Esophagus squamous epithelium (tissue), 4 donors: Measurements from ENCODE around the gene WNT2B.

Experiments
- CTCF ChIP-seq, 6 experiments: fragments of 450-650 bp in 4 of 6; fragments of 200-600 bp in 2 of 6; sonication (generic) in 2 of 6; IDR thresholded peaks; one replicate each; pipeline ENCODE4 v1.5.1; 2016 to 2019; ENCODE audit warnings: antibody characterized with exemption in 6 of 6, mild to moderate bottlenecking in 4 of 6, moderate library complexity in 4 of 6
- POLR2A ChIP-seq, 4 donors: fragments of 450-650 bp; IDR thresholded peaks; one replicate each; pipeline ENCODE4 v1.6.1; 2017; ENCODE audit warnings: antibody characterized with exemption in 4 of 4, mild to moderate bottlenecking in 4 of 4, moderate library complexity in 3 of 4

- no peak for TF ChIP-seq CTCF (IDR thresholded peaks at IDR 0.05)
- no peak for TF ChIP-seq POLR2A (IDR thresholded peaks at IDR 0.05)
Measured at GRCh38 chr1:112517646-112518045, 8.9 kb downstream of the WNT2B start.
